Measurements from ENCODE around the gene GPM6B.

Gene GPM6B

GRCh38 chrX:13752646-13753045 lies 64.2 kb downstream of the GPM6B start:
- TF ChIP-seq CTCF (IDR thresholded peaks at IDR 0.05; ENCODE audit: insufficient read depth, low read depth, low read length, missing control alignments), result no peak
- no peak overlapping the region for H3K4me3 ChIP-seq (ENCODE audit: low read length)
- no peak for DNase-seq (ENCODE audit: low read depth)

- no peak overlapping the region for H3K4me3 ChIP-seq (ENCODE audit: low read length)
- no peak for TF ChIP-seq CTCF (IDR thresholded peaks at IDR 0.05; ENCODE audit: insufficient read depth, low read depth, low read length, missing control alignments)
- DNase-seq (ENCODE audit: low read depth), result peak; percentile 47
Measured at GRCh38 chrX:13752141-13752540, 64.8 kb downstream of the GPM6B start.

- no peak overlapping the region for H3K4me3 ChIP-seq (ENCODE audit: low read length)
- TF ChIP-seq CTCF (IDR thresholded peaks at IDR 0.05; ENCODE audit: insufficient read depth, low read depth, low read length, missing control alignments), result no peak
- DNase-seq (ENCODE audit: low read depth), result no peak
Measured at GRCh38 chrX:13750812-13751211, 66.1 kb downstream of the GPM6B start.

GRCh38 chrX:13750204-13750603 lies 66.7 kb downstream of the GPM6B start:
- DNase-seq (ENCODE audit: low read depth), result peak; percentile 59
- H3K4me3 ChIP-seq (ENCODE audit: low read length), result no peak overlapping the region
- peak; percentile 54 for TF ChIP-seq CTCF (IDR thresholded peaks at IDR 0.05; ENCODE audit: insufficient read depth, low read depth, low read length, missing control alignments)

GRCh38 chrX:13748486-13748885 lies 68.4 kb downstream of the GPM6B start:
- TF ChIP-seq CTCF (IDR thresholded peaks at IDR 0.05; ENCODE audit: insufficient read depth, low read depth, low read length, missing control alignments), result no peak
- DNase-seq (ENCODE audit: low read depth), result no peak
- no peak overlapping the region for H3K4me3 ChIP-seq (ENCODE audit: low read length)

GRCh38 chrX:13747836-13748235 lies 69.1 kb downstream of the GPM6B start:
- peak; percentile 67 for DNase-seq (ENCODE audit: low read depth)
- H3K4me3 ChIP-seq (ENCODE audit: low read length), result no peak overlapping the region
- peak; percentile 53 for TF ChIP-seq CTCF (IDR thresholded peaks at IDR 0.05; ENCODE audit: insufficient read depth, low read depth, low read length, missing control alignments)

- TF ChIP-seq CTCF (IDR thresholded peaks at IDR 0.05; ENCODE audit: insufficient read depth, low read depth, low read length, missing control alignments), result no peak
- DNase-seq (ENCODE audit: low read depth), result no peak
- no peak overlapping the region for H3K4me3 ChIP-seq (ENCODE audit: low read length)
Measured at GRCh38 chrX:13742397-13743176, 74.3 kb downstream of the GPM6B start.

Measured in epithelial cell of esophagus (primary cell).